ENCODE measurements around the gene GNAI1.

The GNAI1 gene

DNA sequence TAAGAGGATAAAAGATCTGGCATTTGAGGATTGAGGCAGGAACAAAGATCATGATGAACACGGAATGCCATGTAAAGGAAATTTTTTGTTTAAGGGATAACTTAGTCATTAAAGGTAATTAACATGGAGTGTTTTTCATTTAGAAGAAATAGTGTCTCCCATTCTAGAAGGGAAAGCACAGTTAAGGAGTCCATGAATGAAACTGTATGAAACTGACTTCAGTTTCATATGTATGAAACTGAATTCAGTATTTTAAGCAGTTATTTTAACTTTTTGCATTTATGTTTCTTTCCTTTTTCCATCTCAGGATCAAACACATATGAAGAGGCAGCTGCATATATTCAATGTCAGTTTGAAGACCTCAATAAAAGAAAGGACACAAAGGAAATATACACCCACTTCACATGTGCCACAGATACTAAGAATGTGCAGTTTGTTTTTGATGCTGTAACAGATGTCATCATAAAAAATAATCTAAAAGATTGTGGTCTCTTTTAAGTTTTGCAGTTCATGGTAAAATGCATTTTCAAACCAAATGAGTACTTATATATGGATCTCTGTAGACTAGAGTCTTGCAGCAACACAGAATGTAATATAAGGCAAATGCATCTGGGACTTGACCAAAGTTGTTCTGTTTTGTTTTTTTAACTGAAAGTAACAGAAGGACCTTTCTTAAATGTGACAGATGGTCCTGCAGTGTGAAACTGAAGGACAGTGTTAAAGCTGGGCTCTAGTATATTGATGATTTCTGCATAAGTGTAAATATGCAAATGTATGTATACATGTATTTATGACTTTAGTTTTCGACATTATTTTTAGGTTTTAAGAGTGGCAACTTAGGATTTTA is 82.6 kb downstream of the GNAI1 start:
- DNase-seq = no peak

DNA sequence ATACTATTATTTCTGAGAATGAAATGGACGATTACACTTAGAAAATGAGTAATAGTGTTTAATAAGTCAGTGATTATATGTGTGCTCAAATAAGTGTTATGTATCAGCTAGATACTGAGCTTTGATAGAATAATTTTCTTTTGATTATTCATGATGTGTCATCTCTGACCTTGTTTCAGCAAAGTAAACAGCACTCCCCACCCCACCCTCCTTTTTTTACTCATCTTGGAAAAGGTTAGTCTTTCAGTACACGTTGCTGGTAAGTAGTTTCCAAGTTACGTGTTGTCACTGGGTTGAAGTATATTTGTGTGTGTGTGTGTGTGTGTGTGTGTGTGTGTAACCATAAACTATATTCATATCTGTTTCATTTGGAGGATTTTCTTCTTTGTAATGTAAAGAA is 84.1 kb downstream of the GNAI1 start:
- peak; percentile 1 for DNase-seq

DNA sequence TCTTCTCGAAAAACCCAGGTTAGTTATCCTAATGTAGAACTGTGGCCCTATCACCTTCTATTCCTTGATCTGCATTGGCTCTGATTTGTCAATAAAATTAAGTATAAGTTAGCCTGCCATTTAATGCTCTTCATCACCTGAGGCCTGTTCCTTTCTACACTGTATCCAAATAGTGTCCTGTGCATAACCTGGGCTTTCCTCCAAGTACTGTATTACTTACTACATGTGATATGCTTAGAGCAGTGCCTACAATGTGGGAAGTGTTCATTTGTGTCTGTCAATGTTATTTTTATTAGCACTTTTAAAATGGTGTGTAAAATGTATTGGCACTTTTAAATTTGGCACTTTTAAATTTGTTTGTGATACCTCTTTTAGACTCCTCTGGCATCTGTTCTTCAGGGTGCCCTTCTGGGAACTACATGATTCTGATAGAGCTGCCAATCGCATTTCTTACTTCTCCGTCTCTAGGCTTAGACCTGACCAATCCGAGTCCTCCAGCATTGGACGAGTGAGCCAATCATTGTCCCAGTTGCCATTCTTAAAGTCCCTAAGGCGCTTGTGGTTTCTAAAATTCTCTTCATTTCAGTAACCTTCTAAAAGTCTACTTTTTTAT is 85.5 kb downstream of the GNAI1 start:
- DNase-seq = no peak

DNA sequence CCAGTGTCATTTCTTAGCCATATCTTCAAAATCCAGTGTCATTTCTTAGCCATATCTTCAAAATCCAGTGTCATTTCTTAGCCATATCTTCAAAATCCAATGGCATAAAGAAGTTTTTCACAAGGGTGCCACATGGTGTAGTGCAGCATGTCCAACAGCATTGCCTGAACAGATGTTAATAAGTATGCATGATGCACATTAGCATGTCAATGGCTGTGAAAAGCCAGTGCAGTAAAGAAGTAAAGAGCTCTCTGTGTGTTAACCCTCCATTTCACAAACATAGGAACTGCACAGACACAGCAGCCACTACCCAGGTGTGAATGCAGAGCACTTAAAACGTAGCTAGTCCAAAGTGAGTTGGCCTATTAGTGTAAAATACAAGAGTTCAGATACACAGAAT is 89.8 kb downstream of the GNAI1 start:
- DNase-seq = no peak

DNA sequence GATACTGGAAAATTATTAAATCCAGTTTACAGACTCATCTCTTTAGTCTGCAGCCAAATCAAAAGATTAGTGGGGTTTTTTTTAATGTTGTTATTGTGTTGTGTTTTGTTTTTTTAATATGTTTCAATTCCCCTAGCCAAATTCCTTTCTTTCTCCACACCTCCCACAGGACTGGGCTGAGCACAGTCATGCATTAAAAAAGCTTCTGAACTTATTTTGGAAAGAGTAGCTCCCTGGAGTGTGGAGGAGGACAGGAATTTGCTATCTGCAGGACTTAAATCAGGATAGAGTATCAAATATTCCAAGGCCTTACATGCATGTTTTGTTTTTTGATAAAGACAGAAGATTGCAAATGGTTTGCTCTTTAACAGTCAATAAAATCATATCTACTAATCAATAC is 90.7 kb downstream of the GNAI1 start:
- no peak for DNase-seq

DNA sequence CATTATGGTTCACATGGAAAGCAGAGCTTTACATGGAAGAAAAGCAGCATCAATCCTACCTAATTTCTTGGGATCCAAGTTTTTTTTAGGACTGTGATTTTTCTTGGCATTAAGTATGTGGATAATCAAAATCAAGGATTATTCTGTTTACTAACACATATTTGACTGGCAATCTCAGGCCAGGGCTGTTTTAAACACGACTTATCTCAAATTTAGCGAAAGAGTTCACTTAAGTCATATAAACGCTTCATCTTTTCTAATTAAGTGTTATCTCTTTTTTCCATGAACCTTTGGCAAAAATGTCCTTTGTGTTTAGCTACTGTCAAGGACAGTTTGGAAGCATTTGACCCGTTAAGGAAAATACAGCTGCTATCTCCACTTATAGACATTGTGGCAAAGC is 92.0 kb downstream of the GNAI1 start:
- no peak for DNase-seq

DNA sequence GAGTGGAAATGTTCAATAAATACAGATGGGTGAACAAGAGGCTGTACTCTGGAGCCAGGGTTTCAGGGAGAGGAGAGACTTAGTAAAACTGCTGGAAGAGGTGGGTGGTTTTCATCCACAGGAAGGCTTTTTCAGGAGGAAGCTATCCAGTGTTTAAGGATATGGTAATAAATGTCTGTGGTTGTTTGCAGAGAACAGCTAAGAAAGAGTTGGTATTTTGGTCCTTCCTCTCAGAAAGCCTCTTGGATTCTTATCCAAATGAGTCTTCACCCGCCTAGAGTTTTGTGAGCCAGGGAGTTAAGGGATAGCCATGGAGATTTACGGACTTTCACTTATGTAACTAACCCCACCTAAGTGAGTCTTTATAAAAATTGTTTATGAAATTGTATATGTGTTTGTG is 95.7 kb downstream of the GNAI1 start:
- no peak for DNase-seq

DNA sequence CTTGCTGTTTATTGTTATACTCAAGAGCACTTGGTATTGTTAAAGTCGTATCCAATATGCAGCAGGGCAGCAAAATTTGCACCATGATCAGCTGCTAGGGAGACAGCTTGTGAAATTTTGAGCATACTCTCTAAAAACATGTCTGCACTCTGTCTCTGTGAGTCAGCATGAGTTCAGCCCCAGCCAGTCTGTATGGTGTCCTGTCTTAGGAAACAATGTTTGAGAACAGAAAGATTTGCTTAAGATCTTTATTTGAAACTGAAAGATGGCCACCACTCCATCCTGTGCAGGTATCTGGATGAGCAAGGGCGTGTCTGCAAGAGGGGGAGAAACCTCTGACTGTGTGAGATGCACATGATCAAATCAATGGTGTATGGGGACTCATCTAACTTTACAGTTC is 97.1 kb downstream of the GNAI1 start:
- DNase-seq = no peak

DNA sequence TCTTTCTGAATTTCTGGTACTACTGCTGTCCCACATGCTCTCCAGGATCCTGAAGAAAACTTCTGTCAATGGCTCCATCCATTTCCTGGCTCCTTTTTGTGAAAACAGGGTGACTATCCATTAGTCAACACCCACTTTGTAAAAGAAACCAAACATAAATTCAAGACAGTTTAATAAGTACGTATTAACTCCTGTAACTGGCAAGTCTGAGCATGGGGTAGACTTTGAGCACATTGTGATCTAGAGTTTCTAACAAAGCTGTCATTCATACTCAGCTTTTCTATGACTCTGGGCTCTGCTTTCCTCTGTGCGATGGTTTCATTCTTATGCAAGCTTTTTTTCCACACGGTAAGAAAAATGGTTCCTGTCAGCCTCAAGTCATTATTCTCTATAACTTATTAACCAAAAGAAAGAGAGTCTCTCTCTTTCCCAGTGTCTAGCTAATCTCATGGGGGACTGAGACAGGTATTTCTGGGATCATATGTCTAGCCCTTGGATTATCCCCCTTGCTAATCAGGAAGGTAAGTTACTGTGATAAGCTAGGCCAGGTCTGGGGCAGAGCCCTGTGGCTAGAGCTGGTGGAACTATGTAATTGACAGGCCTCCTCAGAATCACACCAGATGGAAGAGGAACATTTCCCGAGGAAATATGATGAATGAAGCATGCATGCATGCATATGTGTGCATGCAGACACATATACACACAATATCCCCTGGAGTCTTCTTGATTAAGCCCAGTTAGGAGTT is 98.5 kb downstream of the GNAI1 start:
- no peak for DNase-seq

DNA sequence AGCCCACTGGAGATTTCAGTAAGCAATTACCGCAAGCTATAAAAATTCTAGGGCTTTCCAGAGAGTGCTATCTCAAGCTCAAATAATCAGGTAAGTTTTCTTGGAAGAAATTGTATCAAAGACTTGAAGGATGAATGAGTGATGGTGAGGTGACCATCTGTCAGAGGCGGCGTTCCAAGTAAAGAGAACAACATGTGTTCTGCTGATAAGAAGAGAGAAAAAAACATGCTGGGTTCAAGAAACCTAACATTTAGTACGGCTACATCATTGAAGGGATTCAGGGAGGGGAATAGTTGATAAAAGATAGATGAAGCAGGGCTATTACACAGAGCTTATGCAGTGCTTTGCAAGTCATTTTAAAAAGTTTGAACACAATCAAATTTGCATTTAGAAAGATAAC is 100.7 kb downstream of the GNAI1 start:
- DNase-seq = no peak

DNA sequence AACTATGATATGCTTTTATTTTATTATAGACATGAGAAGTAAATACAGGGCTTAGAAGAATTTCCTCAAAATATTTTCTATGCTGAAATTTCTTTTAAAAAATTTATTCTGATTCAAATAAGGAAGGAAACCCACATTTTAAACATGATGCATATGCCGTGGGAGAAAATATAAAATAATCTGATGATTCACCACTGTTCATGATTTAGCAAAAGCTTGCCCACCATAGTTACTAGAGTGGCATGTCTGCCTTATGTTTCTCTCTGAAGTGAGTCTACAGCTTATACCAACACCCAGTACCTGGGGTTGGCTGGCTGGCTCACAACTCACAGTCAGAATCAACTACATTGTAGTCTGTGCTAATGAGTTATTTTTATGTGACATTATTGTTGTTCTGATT is 102.0 kb downstream of the GNAI1 start:
- no peak for DNase-seq

DNA sequence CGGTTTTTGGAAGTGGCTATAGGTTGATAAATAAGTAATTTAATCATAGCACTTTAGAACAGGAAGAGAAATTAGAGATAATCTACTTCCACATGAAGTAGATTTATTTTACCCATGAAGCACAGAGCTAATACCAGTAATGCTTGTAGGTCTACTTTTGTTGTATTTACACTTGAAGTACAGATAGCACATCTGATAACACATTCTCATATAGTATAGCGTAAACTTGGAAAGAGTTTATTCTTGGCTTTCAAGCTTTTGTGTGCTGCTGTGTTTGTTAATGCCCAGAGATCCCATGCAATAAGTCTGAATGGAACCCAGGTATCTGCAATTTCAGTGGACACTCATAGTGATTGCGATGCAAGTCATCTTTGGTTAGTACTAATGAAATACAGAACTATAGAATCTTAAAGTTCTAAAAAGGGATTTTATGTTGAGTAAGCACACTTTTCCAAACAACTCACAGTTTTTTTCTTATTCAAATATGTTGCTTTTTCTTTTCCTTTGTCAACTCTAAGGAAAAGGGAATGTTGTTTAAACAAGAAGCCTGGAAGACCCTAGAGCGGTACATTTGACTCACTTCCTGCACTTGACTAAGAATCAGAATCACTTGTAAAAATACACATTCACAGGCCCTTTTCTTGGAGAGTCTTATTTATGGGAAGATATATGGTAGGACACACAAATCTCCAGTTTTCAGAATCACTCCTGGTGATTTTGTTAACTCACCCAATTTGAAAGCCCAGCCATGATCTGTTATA is 105.8 kb downstream of the GNAI1 start:
- DNase-seq = no peak

DNA sequence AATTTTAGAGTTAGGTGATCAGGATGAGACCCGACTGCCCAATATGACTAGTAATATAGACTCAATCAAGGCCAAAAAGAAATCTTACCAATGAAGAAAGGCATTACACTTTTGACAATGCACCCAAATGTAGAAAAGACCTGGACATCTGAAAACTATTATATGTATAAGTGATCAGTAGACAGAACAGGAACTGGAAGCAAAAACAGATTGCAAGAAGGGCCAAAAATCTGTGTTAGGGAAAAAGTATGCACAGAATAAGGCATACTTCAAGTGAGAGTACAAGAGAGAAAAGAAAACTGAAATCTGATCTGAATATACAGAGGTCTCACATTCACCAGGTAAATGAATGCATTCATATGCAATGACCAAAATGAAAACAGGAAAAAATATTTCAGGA is 107.0 kb downstream of the GNAI1 start:
- no peak for DNase-seq

DNA sequence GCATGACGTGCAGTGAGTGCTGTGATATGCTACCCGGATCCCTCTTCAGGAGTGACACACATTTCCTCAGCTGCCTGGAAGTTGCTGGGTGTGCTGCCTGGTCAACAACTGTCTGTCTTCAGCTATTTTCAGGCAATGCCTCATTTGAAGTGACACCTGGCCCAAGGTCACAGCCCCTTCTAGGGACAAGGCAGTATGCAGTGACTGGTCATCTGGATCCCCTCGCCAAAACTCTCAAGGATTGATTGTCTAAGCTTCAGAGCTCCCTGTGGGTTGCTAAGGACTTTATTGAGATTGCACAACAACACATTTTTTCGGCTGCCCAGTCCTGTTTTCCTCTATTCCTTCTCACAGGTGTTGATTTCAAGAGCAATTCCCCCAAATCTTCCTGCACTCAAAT is 108.8 kb downstream of the GNAI1 start:
- DNase-seq = no peak

DNA sequence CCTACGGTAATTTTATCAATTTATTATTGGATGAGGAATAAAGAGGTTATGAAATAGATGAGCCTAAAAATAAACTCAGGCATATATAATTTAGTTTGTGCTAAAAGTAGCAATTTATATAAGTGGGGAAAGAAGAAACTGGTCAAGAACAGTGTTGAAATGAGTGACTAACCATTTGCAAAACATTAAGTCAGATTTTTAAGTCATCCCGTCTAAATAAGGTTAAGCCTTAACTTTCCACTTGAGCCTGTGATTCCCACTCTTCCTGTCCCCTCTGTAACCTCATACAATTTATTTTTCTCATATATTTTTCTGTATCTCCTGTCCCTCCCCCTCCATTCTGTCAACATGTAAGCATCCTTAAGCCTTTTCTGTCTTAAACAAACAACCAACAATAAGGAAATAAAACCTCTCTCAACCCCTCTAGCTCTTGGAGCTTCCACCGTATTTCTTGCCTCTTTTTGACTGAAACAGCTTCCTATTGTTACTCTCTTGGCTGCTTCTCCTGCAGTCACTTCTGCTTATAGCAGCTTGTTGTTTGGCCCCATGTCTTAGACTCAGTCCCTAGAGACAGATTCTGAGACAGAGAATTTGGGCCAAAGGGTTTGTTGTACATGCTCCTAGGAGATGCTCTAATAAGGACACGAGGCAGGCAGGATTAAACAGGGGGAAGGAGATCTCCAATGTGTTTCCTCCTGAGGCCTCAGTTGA is 109.7 kb downstream of the GNAI1 start:
- DNase-seq = peak; percentile 11

DNA sequence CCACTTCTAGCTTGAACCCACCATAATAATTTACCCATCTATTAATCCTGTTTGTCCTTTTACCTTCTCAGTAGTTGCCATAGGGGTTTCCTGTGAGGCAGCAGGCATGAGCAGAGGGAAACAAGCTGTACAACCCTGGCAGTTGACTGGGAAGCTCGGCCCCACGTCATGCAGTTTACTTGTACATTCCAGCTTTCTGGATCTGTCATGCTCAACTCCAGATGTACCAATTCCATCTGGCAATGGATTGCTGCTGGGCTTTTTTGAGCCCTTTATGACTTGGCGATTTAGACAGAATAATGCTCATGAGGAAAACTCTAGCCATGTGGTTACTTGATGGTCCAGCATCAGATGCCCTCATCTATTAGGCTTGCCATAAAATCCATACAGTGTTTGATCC is 112.5 kb downstream of the GNAI1 start:
- no peak for DNase-seq

DNA sequence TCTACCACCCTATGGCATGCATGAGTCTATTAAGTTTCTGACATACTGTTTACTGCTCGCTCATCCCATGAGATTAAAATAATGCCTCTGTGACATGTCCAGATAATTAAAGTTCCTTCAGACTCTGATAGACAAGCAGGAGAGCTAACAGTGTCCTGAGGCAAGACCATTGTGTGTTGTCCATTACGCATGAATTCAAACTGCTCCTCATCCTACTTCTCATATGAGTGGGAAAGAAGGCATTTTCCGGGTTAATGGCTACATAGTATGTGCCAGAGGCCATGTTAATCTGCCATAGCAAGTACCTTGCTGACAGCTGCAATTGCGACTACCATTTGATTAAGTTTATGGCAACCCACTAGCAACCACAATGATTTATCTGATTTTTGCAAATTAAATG is 113.3 kb downstream of the GNAI1 start:
- no peak for DNase-seq

DNA sequence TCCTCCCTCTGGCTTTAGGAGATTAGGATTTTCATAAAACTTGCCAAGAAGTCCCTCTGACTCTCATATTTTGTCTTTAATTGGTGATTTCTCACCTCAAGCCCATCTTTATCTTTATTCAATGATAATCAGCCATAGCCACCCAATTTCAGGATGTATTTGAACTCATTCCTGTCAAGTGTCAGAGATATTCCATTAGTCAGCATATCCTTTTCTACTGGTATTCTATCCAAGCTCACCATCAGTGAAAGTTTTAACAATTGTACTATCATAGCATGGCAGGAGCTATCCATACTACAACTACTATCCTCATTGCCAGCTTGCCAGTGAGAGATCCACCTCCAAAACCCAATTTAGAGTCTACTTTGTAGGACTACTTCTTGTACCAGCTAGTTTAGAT is 114.6 kb downstream of the GNAI1 start:
- no peak for DNase-seq

DNA sequence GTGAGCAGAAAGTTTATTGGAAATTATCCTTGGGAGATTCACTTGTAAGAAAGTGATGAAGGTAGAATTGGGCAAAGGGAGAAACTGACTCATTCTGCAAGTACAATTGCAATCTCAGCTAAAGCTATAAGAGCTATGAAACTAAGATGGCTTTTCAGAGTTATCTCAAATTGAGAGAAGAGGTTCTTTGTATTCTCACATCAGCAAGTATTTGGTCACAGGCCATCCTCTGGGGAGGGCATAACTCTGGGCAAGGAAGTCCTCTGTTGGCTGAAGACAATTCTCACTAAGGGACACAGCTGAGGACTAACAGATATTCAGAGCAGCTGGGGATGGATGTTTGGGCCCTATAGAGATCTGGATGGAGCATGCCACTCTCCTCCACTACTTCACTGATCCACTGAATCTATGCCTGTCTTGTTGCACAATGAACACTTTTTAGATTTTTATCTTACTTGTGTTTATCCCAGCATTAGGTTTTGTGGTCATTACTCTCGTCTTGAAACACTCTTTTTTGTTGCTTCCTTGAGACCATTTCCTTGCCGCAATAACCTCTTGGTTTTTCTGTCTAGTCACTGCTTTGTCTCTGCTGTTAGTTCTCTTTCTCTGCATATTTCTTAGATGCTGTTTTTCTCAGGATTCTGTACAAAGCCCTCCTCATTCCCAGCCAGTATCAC is 115.1 kb downstream of the GNAI1 start:
- no peak for DNase-seq

DNA sequence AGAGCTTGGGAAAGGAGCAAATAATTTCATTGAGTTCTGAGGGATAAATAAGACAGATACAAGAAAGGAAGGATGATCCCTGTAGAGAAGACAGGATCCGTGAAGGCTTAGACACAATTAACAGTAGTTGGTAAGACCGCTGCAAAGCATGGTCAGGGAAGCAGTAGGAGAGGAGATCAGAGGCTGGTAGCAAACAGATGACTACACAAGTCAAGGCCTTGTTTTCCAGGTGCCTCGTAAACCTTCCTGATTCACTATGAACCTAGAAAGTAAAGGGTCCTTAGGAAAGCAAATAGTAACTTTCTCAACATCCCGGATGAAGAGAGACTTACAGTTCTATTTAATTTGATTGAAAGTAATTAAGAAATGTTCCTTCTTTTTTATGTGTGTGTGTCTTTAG is 118.6 kb downstream of the GNAI1 start:
- no peak for DNase-seq

DNA sequence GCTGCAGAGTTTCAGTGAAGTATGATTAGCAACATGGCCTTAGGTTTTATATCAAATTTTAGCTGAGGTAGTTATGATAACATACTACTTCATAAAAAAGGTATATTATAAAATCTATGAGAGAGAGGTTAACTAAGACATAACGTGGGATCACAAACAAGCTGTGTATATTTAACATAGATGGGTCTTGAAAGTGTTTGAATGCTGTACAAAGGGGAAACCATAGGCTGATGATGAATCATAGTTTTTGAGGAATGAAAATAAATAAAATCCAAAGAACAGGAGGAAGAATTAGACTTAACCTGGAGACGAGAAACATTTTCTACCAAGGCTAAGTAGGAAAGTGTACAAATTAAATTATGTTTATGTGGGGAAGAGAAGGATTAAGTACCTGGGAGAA is 119.0 kb downstream of the GNAI1 start:
- DNase-seq = no peak

DNA sequence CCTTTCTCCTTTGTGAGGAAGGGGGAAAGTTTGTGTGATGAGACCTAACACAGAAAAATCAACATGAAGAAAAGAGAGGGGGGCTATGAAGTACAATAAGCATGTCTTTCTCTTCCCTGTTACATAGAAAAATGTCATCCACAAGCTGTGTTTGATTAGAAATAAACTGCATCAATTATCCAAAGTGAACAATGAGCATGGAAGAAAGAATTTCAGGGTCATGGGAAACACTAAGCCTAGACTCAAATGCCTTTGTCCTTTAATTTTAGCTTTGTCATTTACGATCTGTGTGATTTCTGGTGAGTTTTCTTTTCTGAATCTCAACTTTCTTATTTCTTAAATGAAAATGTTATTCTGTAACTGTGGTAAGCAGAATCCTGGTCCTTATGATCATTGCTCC is 121.0 kb downstream of the GNAI1 start:
- no peak for DNase-seq

All from suppressor macrophage treated with lipopolysaccharide for 4 hours (primary cell).